Hematopoietic multipotent progenitor cell treated with erythropoietin and hydrocortisone succinate and interleukin-3 and kit ligand, for 8 days (in vitro differentiated cells): ENCODE data around the gene FLYWCH2.

Experiments used
- DNase-seq: peaks from one replicate; pipeline ENCODE4 v3.0.0-alpha.2; 2015

Gene FLYWCH2

GRCh38 chr16:2854700-2855309 is 28.2 kb upstream of the FLYWCH2 start:
- peak; percentile 32 for DNase-seq

- no peak for DNase-seq
Measured at GRCh38 chr16:2855536-2855935, 27.5 kb upstream of the FLYWCH2 start.

- no peak for DNase-seq
Measured at GRCh38 chr16:2856061-2856670, 26.8 kb upstream of the FLYWCH2 start.

GRCh38 chr16:2856686-2857450 is 26.1 kb upstream of the FLYWCH2 start:
- DNase-seq = no peak

DNA sequence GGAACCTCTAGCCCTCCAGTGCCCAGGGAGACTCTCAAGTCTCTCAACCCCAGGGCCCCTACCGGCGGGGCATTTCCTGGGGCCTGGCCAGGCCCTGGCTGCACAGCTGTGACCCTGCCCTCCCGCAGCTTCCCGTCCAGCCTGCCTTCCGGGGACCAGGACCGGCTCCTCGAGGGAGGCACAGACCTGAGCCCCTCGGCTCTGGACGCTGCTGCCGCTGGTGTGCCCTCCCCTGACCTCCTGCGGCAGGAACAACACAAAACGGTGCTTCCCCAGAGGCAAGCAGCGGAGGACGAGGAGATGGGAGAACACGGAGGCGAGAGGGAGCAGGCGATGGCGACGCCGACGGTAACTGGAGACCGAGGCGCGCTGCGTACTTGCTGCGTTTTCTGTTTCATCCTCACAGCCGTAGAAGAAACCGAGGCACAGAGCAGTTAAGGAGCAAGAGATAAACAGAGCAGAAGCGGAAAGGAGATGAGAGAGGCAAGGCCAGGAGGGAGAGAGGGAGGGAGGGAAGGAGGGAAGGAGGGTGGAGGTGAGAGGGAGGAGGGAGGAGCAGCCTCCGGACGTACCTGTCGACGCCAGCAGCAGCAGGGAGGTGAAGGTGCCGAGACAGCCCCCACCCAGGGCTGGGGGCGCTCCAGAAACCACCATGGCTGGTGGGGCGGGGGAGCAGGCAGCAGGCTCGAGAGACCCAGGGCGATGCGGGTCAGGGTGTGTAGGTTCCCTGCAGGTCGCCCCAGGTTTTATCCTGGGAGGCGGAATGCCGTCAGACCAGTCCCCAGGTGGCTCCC is 25.4 kb upstream of the FLYWCH2 start, which contains the start of gene PRSS22:
Gene PRSS22 (minus strand): TSS at position 720 of the 794 bp plus-strand sequence. CDS start 66 bp downstream, at position 654.
- no peak for DNase-seq

- no peak for DNase-seq
Measured at GRCh38 chr16:2858245-2859025, 24.6 kb upstream of the FLYWCH2 start.

DNA sequence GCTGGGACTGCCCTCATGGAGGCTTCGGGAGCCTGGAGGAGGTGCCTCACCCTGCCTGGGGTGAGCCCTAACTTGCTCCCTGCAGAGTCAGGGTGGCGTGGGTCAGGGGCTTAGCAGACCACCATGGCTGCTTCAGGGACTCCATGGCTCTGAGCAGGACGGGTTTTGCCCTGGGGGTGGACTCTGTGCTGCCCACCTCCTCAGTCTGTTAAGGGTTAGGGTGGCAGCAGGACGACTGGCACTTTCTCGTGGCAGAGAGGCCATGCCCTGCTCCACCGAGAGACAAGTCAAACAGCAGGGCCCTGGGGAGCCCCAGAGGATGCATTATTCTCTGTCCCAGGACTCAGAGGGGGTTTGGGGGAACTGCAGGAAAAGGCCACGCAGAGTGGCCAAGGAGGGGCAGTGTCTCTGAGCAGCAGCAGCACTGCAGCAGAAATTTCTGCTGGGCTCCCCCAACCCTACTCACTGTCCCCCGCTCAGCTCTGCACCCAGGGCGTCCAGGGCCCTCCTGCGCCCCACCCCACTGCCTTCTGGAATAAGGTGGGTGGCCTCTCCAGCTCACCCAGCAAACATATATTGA is 23.2 kb upstream of the FLYWCH2 start:
- no peak for DNase-seq

GRCh38 chr16:2860826-2861567 is 22.0 kb upstream of the FLYWCH2 start:
- DNase-seq = no peak

DNA sequence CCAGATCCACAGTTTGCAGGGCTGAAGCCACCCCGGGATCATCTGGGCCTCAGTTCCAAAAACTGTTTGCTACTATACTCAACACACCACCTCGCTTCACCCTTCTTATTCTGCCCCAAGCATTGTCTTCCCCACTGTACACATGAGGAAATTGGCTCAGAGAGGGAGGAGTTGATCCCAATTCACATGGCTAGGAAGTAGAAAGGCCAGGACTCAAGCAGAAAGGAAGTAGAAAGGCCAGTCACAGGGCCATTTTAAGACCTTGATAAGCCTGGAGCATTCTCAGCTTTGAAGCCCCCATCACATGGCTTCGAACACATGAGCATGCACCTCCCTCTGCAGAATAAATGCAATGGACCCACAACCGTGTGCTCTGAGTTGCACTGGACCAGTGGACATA is 17.4 kb upstream of the FLYWCH2 start:
- no peak for DNase-seq

DNA sequence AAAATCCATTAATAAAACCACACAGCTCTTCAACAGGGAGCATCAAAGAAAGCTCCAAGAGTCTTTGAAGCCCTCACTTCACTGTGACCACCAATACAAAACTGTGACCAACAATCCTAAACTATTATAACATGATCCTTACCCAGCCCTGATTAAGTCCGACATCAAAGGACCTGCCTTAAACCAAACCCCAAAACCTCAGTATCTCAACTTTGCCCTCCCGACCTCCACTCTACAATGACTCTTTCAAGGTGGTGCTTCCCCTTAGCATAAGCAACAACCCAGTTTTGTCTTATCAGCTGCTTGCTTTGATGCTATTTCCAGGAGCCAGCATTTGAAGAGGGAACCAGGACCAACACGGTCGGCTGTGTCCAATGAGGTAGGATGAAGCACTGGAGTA is 16.6 kb upstream of the FLYWCH2 start:
- DNase-seq = no peak

GRCh38 chr16:2867661-2867986 is 15.4 kb upstream of the FLYWCH2 start:
- DNase-seq = no peak

DNA sequence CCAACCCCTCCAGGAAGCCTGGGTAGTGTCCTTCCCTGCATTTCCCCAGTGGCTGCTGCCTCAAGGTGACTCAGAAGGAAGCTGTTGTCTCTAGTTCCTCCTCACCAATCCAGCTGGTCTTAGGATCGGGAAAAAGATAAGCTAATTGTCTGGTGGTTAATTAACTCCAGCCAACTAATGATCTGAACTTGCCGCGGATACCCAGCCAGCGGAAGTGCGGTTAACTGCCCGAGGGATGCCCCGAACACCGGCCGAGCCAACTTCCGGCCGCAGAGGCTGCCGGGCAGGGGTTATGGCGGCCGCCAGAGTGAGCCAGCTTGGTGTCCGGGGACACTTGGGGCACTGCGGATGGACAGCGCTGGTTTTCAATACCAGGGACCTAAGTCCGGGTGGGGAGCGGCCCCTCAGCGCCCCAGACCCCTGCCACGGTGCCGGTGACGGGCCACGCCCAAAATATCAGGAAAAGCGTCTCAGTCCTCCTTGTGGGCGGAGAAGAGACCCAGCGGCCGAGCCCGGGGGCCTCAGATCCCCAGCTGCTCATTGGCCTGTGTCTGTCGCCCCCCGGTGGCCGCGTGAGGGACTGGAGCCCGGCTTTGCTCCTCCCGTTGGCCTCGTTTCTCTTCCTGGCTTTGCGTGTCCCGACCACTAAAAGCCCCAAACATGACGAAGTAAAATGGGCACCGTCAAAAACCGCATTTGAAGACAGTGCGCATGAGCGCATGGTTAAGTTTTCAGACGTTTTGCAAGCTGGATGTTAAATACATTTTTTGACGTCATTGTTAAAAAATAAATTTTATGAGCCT is 14.8 kb upstream of the FLYWCH2 start:
- DNase-seq = peak; percentile 96

DNA sequence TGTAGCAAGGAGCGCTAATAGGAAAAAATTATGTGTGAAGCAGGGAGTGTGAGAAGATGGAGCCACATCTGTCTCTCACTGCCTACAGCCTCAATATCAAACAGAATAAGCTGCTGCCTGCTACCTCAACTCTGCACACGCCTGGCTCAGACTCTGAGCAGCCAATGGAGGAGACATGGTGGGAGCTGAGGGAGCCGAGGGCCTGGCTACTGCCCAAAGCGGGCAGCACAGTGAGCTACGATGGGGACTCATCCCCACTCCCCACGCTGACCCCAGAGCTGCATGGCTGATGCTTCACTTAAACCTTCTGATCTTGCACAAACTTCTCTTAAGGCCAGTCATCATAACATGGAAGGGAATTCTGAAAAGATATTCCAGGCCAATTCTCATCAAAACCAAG is 11.1 kb upstream of the FLYWCH2 start:
- DNase-seq = no peak

DNA sequence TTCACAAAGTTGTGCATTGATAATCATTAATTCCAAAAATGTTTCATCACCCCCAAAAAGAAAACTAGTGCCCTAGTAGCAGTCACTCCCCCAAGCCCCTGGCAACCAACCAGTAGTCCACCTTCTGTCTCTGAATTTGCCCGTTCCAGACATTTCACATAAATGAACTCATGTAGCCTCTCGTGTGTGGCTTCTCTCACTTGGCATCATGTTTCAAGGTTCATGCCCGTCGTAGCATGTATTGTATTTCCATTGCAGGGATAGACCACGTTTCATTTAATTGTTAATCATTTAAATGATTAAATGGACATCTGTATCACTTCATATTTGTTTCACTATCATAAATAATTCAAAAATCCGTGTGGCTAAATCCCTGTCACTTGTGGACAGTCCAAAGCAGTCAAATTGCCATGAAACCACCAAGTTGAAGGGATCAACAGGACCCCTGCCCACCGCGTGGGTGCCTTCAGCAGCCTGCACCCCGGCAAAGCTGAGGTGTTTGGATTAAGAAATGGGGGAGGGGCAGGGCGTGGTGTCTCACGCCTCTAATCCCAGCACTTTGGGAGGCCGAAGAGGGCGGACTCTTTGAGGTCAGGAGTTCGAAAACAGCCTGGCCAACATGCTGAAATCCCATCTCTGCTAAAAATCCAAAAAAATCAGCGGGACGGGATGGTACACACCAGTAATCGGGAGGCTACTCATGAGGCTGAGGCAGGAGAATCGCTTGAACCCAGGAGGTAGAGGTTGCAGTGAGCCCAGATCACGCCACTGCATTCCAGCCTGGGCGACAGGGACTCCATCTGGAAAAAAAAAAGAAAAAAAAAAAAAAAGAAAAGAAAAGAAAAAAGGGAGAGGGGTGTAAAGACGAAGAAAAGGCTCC is 8.7 kb upstream of the FLYWCH2 start:
- DNase-seq = no peak

GRCh38 chr16:2874912-2875362 is 8.1 kb upstream of the FLYWCH2 start:
- peak; percentile 81 for DNase-seq

GRCh38 chr16:2879854-2880508 is 3.0 kb upstream of the FLYWCH2 start:
- no peak for DNase-seq

DNA sequence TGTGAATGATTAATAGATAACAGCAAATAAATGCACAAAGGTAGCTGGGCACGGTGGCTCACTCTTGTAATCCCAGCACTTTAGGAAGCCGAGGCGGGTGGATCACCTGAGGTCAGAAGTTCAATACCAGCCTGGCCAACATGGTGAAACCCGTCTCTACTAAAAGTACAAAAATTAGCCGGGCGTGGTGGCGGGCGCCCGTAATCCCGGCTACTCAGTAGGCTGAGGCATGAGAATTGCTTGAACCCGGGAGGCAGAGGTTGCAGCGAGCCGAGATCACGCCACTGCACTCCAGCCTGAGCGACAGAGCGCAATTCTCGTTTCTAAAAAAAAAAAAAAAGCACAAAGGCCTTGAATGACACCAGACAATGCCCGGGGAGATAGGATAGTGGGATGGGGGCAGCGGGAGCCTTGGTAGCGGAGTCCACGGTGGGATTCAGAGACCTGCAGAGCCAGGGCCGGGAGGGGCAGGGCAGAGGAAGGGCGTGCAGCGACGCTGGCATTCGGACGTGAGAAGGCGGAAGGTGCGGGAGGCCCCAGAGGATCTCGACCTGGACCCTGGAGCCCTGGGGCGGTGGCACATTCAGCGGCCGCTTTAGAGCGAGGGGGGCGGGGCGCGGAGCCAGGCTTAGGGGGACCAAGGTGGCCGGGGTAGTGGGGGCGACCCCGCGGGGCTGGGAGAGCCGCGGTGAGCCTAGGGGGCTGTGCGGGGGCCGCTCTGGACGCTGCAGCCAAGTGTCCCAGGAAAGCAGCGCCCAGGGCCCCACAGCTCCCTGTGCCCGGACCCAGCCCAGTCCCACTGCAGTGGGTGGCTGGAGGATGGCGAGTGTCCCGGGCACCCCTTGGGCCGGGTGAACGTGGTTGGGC is 999 bp upstream of the FLYWCH2 start:
- DNase-seq = peak; percentile 30

- peak; percentile 18 for DNase-seq
Measured at GRCh38 chr16:2883458-2883908, 468 bp downstream of the FLYWCH2 start.
